Fibroblast of lung (primary cell): ENCODE measurements around the gene RABGAP1L. TPM values are rescaled to one million over a fixed set of nuclear protein-coding genes. Genes with fewer than 3 reads are reported as not detected.

Experiments
- DNase-seq, 2 donors: peaks; one replicate each; pipeline versions ENCODE4 v3.0.0 to v3.0.0-alpha.2; 2010; ENCODE audit warnings: low read depth in 2 of 2
- H2AFZ ChIP-seq: 2 replicates; pipeline ENCODE4 v1.5.1; 2012; ENCODE audit warnings: low read length, control low read depth, inconsistent platforms
- H3K27ac ChIP-seq: 2 replicates; pipeline ENCODE4 v1.5.1; 2011; ENCODE audit warnings: low read length, control low read depth; ENCODE audit not compliant: insufficient read depth
- H3K27me3 ChIP-seq: 2 replicates; pipeline ENCODE4 v1.5.1; 2011; ENCODE audit warnings: mild to moderate bottlenecking, low read length; ENCODE audit not compliant: control insufficient read depth, insufficient read depth
- H3K36me3 ChIP-seq: 2 replicates; pipeline ENCODE4 v1.5.1; 2011; ENCODE audit warnings: low read length; ENCODE audit not compliant: control insufficient read depth, insufficient read depth
- H3K4me1 ChIP-seq: 2 replicates; pipeline ENCODE4 v1.5.1; 2011; ENCODE audit warnings: low read length; ENCODE audit not compliant: control insufficient read depth, insufficient read depth; ENCODE audit errors: extremely low read depth
- H3K4me2 ChIP-seq: 2 replicates; pipeline ENCODE4 v1.5.1; 2011; ENCODE audit warnings: low read length, control low read depth; ENCODE audit not compliant: insufficient read depth; ENCODE audit errors: extremely low read depth
- H3K4me3 ChIP-seq, 4 experiments: fragments of 200-600 bp in 1 of 4; sonication (generic) in 1 of 4; replicated peaks in 1 of 4; 2 replicates each; pipeline ENCODE4 v1.5.1; 2011 to 2016; ENCODE audit warnings: low read length in 4 of 4, low read depth in 3 of 4, mild to moderate bottlenecking in 3 of 4, control low read depth in 2 of 4, inconsistent platforms in 1 of 4, mixed read lengths in 1 of 4; ENCODE audit not compliant: insufficient read depth in 1 of 4; ENCODE audit errors: control extremely low read depth in 1 of 4
- H3K79me2 ChIP-seq: 2 replicates; pipeline ENCODE4 v1.5.1; 2012; ENCODE audit warnings: mild to moderate bottlenecking, low read length, inconsistent platforms; ENCODE audit not compliant: control insufficient read depth, insufficient read depth
- H3K9ac ChIP-seq: 2 replicates; pipeline ENCODE4 v1.5.1; 2011; ENCODE audit warnings: mild to moderate bottlenecking, low read length, control low read depth; ENCODE audit not compliant: insufficient read depth
- H3K9me3 ChIP-seq: 2 replicates; pipeline ENCODE4 v1.5.1; 2012; ENCODE audit warnings: low read depth, low read length; ENCODE audit not compliant: control insufficient read depth, insufficient read depth
- H4K20me1 ChIP-seq: 2 replicates; pipeline ENCODE4 v1.5.1; 2011; ENCODE audit warnings: low read length; ENCODE audit not compliant: control insufficient read depth, insufficient read depth; ENCODE audit errors: extremely low read depth
- CTCF ChIP-seq, 2 donors: IDR thresholded peaks in 1 of 2; conservative IDR thresholded peaks in 1 of 2; 1 replicate in 1 of 2; 2 replicates in 1 of 2; pipeline ENCODE4 v1.5.1; 2011 to 2012; ENCODE audit warnings: low read length in 2 of 2, control low read depth in 1 of 2, inconsistent platforms in 1 of 2, low read depth in 1 of 2, mild to moderate bottlenecking in 1 of 2
- EZH2 ChIP-seq: IDR thresholded peaks from 2 replicates; pipeline ENCODE4 v1.5.1; 2012; ENCODE audit warnings: low read length, control low read depth, mild to moderate bottlenecking; ENCODE audit errors: missing control alignments
- polyA plus RNA-seq, 2 donors: library from polyadenylated mRNA; depleted of rRNA in 1 of 2; stranded (reverse) in 1 of 2; unstranded in 1 of 2; fragments of >200 nt; gene quantifications; 2 replicates each; pipeline ENCODE4 v1.2.1, GENCODE V29; 2011 to 2012; ENCODE audit warnings: missing spikeins in 1 of 2
- total RNA-seq: library from RNA; depleted of rRNA; stranded (reverse); fragments of >200 nt; gene quantifications from 2 replicates; pipeline ENCODE4 v1.2.1, GENCODE V29; 2014

The RABGAP1L gene
- total and polyA plus RNA-seq, 2 donors (not counting 1 experiment from before 2014, with no cell fraction given): 33.8 to 36.5 TPM

GRCh38 chr1:174938281-174939007, 779.1 kb downstream of the RABGAP1L start:
- H3K27me3 ChIP-seq: no peaks in the 10 kb centered on the region
- H3K9me3 ChIP-seq: no peaks in the 10 kb centered on the region
- no peaks in the 10 kb centered on the region for H3K4me1 ChIP-seq
- no peak for DNase-seq
- H3K4me2 ChIP-seq: peak overlapping the region; percentile 13
- no peak overlapping the region for H2AFZ ChIP-seq
- no peak for TF ChIP-seq EZH2
- TF ChIP-seq CTCF (conservative IDR thresholded peaks at IDR 0.05 in 1 of 2, IDR thresholded peaks at IDR 0.05 in 1 of 2; ENCODE audit: low read depth in 1 of 2, low read length in 2 of 2): no peak
- H3K4me3 ChIP-seq: no peak overlapping the region
- H3K79me2 ChIP-seq: no peaks in the 10 kb centered on the region
- no peaks in the 10 kb centered on the region for H3K36me3 ChIP-seq
- H3K9ac ChIP-seq: no peak overlapping the region
- H4K20me1 ChIP-seq: no peaks in the 10 kb centered on the region
- H3K27ac ChIP-seq: no peak overlapping the region

GRCh38 chr1:174939775-174940545, 780.6 kb downstream of the RABGAP1L start:
- H3K9me3 ChIP-seq: no peaks in the 10 kb centered on the region
- no peak overlapping the region for H2AFZ ChIP-seq

More at GRCh38 chr1:174939775-174940545, 780.6 kb downstream of the RABGAP1L start:
- Histone ChIP-seq H3K4me2 (no peak overlapping the region), H3K4me3 (no peak overlapping the region), H3K9ac (no peak overlapping the region), H3K79me2 (no peaks in the 10 kb centered on the region), H4K20me1 (no peaks in the 10 kb centered on the region), H3K4me1 (no peaks in the 10 kb centered on the region), H3K27me3 (no peaks in the 10 kb centered on the region), H3K36me3 (no peaks in the 10 kb centered on the region), H3K27ac (no peak overlapping the region)
- TF ChIP-seq CTCF (conservative IDR thresholded peaks at IDR 0.05 in 1 of 2, IDR thresholded peaks at IDR 0.05 in 1 of 2; ENCODE audit: low read depth in 1 of 2, low read length in 2 of 2) (no peak), EZH2 (no peak)
- DNase-seq: no peak
